Aorta (tissue), 5 donors: Measurements from ENCODE around the gene KIF5C. TPM values are rescaled to one million over a fixed set of nuclear protein-coding genes. Genes with fewer than 3 reads are reported as not detected.
A peak's percentile ranks its signal among the peaks of the same experiment; 100 is the strongest.

Experiments used
- ATAC-seq: fragments of 200-7000 bp; cut with Tn5 transposase; one replicate; pipeline ENCODE4 v1.9.1; 2022; ENCODE audit warnings: moderate library complexity; ENCODE audit not compliant: low FRiP score
- DNase-seq, 2 donors: peaks; one replicate each; pipeline ENCODE4 v3.0.0-alpha.2; 2020
- H3K27ac ChIP-seq, 2 donors: one replicate each; pipeline ENCODE4 v1.5.1; 2013; ENCODE audit warnings: low read length in 2 of 2, mild to moderate bottlenecking in 2 of 2, moderate library complexity in 2 of 2, control low read depth in 1 of 2, inconsistent platforms in 1 of 2, low read depth in 1 of 2
- H3K27me3 ChIP-seq, 2 donors: one replicate each; pipeline ENCODE4 v1.6.1; 2013; ENCODE audit warnings: control low read depth in 1 of 2, low read length in 1 of 2, mild to moderate bottlenecking in 1 of 2, moderate library complexity in 1 of 2; ENCODE audit not compliant: insufficient read depth in 2 of 2, control insufficient read depth in 1 of 2
- H3K36me3 ChIP-seq, 2 donors: one replicate each; pipeline ENCODE4 v1.6.1; 2013; ENCODE audit warnings: control low read depth in 1 of 2, low read length in 1 of 2, mild to moderate bottlenecking in 1 of 2; ENCODE audit not compliant: insufficient read depth in 2 of 2, control insufficient read depth in 1 of 2
- H3K4me1 ChIP-seq, 2 donors: one replicate each; pipeline ENCODE4 v1.6.1; 2013; ENCODE audit warnings: low read length in 2 of 2, control low read depth in 1 of 2, mild to moderate bottlenecking in 1 of 2, moderate library complexity in 1 of 2; ENCODE audit not compliant: insufficient read depth in 2 of 2, control insufficient read depth in 1 of 2
- H3K4me3 ChIP-seq, 2 donors: one replicate each; pipeline ENCODE4 v1.5.1; 2013; ENCODE audit warnings: low read length in 2 of 2, control low read depth in 1 of 2, mild to moderate bottlenecking in 1 of 2
- H3K9me3 ChIP-seq: one replicate; pipeline ENCODE4 v1.6.1; 2013; ENCODE audit warnings: mild to moderate bottlenecking, low read length; ENCODE audit not compliant: control insufficient read depth
- WGBS, 2 donors: extraction: QIAGEN DNeasy Blood & Tissue Kit; methylation state at CpG; one replicate each; pipeline ENCODE4 v1.1.7; 2013; 5-methylcytosine and 5-hydroxymethylcytosine counted together
- intact Hi-C, 2 donors: fragments of 100-400 bp; cut with DNase I; formaldehyde crosslinking; loops; one replicate each; pipeline versions ENCODE4 v1.14.2 to v1.15.0; 2022
- long read RNA-seq, 2 donors: library from polyadenylated mRNA; unstranded; transcript quantifications; one replicate each; pipeline ENCODE4 v2.0.0, GENCODE V29; 2020 to 2021
- polyA plus RNA-seq, 2 donors: library from polyadenylated mRNA; stranded (reverse); fragments of 200-250 nt; gene quantifications; one replicate each; pipeline ENCODE4 v1.2.3, GENCODE V29; 2013
- total RNA-seq, 2 donors: library from RNA; stranded (reverse); fragmentation: NEBNext Ultra II Directional; extraction: Animal tissue kit (Norgen Biotek cat#: 25700); gene quantifications; one replicate each; pipeline ENCODE4 v1.2.1, GENCODE V29; 2021
- donor health status: healthy with polysubstance abuse.
- donor health status: Bipolar disorder and iron deficiency.
- donor health status: DM: no; HTN: no; CAD: no.
- donor health status: DM: no; HTN: no; CAD: no.
- donor health status: DM: yes; HTN: yes; CAD: no.

The KIF5C gene
- total RNA-seq (1 to 10 TPM; 2.3 to 3.4 TPM), polyA plus RNA-seq (1 to 10 TPM; 1.5 TPM)
- long read RNA-seq, donor 1, partial matches to known transcripts: 0 of 2 reads
- long read RNA-seq, donor 1, other reads (novel, unspliced or antisense): 2 of 2 reads
- long read RNA-seq, donor 2: 0 reads

DNA sequence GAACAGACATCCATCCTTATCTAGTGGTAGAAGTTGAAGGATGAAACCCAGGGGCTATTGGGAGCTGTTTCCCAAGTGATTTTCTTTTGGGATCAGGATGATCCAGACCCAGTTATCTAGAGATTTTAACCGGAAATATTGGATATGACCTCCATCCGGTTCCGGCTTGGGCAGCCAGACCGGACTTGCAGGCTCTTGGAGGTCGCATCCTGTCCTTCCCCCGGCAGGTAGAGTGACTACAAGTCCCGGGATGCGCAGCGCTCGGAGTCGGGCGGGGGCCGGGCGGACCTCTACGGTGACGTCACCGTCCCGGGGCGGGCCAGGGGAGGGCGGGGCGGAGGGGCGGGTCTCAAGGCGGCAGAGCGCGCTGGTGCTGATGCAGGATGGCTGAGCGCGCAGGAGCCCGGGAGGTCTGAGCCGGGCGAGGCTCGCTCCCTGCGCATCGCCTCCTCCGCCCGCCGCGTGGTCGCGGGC, at the start of gene KIF5C:
Gene KIF5C (plus strand): TSS at position 360 of the 474 bp plus-strand sequence. CDS start 391 bp downstream, outside the sequence.
- peak; percentile 86 for ATAC-seq

DNA sequence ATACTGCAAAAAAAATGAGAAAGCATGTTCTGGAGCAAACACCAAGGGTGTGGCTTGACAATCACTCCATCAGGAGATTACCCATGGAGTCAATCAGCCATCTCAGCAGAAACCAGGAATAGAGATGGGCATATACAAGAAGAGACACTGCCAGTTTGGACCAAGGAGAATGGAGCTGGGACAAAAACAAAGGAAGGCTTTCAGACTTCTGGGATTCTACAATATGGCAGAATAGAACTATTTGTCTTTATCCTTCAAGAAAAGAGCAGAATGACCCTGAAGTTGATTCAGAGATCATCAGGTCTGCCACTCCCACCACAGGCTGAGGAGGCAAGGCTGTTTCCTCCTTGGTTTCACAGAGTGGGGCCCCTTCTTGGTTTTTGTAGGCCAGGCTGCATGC, 48.2 kb upstream of the KIF5C start:
- no peaks in the 10 kb centered on the region for H3K4me1 ChIP-seq
- ATAC-seq (no peak), DNase-seq (no peak)
- no peaks in the 10 kb centered on the region for H3K27me3 ChIP-seq
- no peaks in the 10 kb centered on the region for H3K36me3 ChIP-seq
- peaks cover 4% of the 10 kb centered on the region for H3K9me3 ChIP-seq
- intact Hi-C loops: no loop called here
- no peak overlapping the region for H3K27ac ChIP-seq
- no peak overlapping the region for H3K4me3 ChIP-seq

More for the DNA sequence above, at the start of gene KIF5C:
- Histone ChIP-seq H3K4me3 (peak within 1 kb of the TSS; percentile 74 to 75), H3K9me3 (no peaks in the 10 kb centered on the region), H3K27ac (no peak within 1 kb of the TSS), H3K27me3 (peaks cover 0 to under 1% of the 10 kb centered on the region in 2 donors), H3K4me1 (peaks cover 0 to 3% of the 10 kb centered on the region in 2 donors), H3K36me3 (no peaks in the 10 kb centered on the region)
- 0 to 1% methylated on average over 24 to 39 of the region's 39 CpGs for WGBS, 2 donors
- intact Hi-C loops: no loop called here
- peak; percentile 82 to 94 for DNase-seq

DNA sequence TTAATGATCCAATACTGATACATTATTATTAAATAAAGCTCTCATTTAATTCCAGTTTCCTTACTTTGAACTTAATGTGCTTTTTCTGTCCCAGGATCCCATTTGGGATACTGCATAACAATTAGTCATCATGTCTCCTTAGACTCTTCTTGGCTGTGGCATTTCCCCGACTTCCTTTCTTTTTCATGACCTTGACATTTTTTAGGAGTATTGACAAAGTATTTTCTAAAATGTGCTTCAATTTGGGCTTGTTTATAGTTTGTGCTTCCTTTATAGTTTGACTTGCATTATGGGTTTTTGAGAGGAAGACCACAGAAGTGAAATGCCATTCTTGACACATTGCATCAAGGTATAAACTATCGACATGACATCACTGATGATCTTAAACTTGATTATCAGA, 46.1 kb upstream of the KIF5C start:
- no peaks in the 10 kb centered on the region for H3K27me3 ChIP-seq
- no peak for ATAC-seq
- no peak overlapping the region for H3K4me3 ChIP-seq
- no peaks in the 10 kb centered on the region for H3K4me1 ChIP-seq
- WGBS, 2 donors: 76 to 87% methylated on average over 2 of the region's 2 CpGs
- H3K36me3 ChIP-seq: no peaks in the 10 kb centered on the region
- intact Hi-C loops: no loop called here
- no peak overlapping the region for H3K27ac ChIP-seq
- DNase-seq: no peak
- H3K9me3 ChIP-seq: peaks cover 4% of the 10 kb centered on the region

DNA sequence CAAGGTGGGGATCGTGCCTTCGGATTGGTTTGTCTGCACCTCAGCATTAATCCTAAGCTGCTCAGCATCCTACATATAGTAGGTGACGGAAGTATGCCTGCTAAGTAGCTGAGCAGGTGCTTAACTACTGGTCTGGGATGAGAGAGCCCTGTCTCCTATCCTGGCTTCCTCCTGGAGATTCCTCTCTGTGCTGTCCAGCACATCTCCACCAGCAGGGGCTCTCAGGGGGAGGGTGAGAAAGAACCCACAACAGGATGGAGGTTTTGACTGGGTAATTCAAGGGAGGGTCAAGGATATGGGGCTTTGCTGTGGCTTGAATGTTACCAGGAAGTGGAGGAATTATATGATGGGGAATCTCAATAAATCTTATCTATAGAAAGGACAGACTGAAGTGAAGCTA, 45.4 kb upstream of the KIF5C start:
- no peaks in the 10 kb centered on the region for H3K36me3 ChIP-seq
- DNase-seq (no peak), ATAC-seq (no peak)
- no peak overlapping the region for H3K27ac ChIP-seq
- no peaks in the 10 kb centered on the region for H3K27me3 ChIP-seq
- H3K9me3 ChIP-seq: peaks cover 4% of the 10 kb centered on the region
- 75 to 88% methylated on average over 3 of the region's 3 CpGs for WGBS, 2 donors
- intact Hi-C loops: no loop called here
- no peak overlapping the region for H3K4me3 ChIP-seq
- no peaks in the 10 kb centered on the region for H3K4me1 ChIP-seq

DNA sequence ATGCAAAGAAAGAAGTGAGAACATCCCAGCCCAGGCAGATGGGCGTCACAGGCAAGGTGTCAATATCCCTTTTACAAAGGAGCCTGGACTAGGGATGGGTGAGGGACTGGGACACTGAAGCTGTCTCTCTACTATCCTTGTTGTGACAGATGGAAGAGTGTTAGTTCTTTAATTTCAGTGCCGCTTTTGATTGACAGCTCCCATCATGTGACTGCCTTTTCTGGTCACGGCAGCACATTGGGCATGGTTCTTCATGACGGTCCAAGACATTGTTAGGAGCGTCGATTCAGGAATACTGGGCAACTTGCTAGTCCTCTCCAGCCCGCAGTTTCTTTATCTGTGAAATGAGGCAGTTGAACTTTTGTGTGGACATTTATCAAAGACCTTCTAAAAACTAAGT, 42.4 kb upstream of the KIF5C start:
- 85 to 87% methylated on average over 7 of the region's 7 CpGs for WGBS, 2 donors
- H3K4me3 ChIP-seq: no peak overlapping the region
- peaks cover under 1% of the 10 kb centered on the region for H3K9me3 ChIP-seq
- no peaks in the 10 kb centered on the region for H3K4me1 ChIP-seq
- no peaks in the 10 kb centered on the region for H3K36me3 ChIP-seq
- no peak overlapping the region for H3K27ac ChIP-seq
- ATAC-seq (no peak), DNase-seq (no peak)
- intact Hi-C loops: no loop called here
- H3K27me3 ChIP-seq: no peaks in the 10 kb centered on the region

DNA sequence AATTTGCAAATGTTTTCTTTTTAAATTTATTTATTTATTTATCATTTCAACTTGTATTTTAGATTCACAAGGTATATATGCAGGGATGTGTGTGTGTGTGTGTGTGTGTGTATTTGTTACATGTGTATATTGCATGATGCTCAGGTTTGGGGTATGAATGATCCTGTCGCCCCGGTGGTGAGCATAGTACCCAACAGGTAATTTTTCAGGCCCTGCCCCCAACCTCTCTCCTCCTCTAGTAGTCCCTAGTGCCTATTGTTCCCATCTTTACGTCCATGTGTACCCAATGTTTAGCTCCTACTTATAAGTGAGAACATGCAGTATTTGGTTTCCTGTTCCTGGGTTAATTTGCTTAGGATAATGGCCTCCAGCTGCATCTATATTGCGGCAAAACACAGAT, 33.0 kb upstream of the KIF5C start:
- Histone ChIP-seq H3K27ac (no peak overlapping the region), H3K4me3 (no peak overlapping the region), H3K27me3 (no peaks in the 10 kb centered on the region), H3K36me3 (no peaks in the 10 kb centered on the region), H3K4me1 (no peaks in the 10 kb centered on the region), H3K9me3 (no peaks in the 10 kb centered on the region)
- WGBS, 2 donors: 63 to 80% methylated on average over 4 of the region's 4 CpGs
- intact Hi-C loops: no loop called here
- DNase-seq (no peak), ATAC-seq (no peak)

DNA sequence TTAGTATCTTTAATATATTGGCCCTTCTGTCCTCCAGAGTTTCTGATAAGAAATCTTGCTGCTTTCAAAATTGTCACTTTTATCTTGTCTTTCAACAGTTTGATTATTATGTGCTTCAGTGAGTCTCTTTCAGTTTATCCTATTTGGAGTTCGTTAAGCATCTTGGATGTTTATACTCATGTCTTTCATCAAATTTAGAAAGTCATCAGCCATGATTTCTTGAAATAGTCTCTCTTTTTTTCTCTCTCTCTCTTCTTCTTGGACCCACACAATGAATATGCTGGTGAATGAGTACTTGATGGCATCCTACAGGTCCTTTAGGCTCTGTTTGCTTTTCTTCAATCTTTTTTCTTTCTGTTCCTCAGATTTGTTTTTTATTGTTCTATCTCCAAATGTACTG, 26.9 kb upstream of the KIF5C start:
- no peak overlapping the region for H3K4me3 ChIP-seq
- H3K9me3 ChIP-seq: peaks cover 5% of the 10 kb centered on the region
- 78 to 84% methylated on average over 1 of the region's 1 CpG for WGBS, 2 donors
- no peaks in the 10 kb centered on the region for H3K36me3 ChIP-seq
- H3K27me3 ChIP-seq: no peaks in the 10 kb centered on the region
- no peak for DNase-seq
- H3K27ac ChIP-seq: no peak overlapping the region
- intact Hi-C loops: no loop called here
- H3K4me1 ChIP-seq: no peaks in the 10 kb centered on the region
- ATAC-seq: no peak

DNA sequence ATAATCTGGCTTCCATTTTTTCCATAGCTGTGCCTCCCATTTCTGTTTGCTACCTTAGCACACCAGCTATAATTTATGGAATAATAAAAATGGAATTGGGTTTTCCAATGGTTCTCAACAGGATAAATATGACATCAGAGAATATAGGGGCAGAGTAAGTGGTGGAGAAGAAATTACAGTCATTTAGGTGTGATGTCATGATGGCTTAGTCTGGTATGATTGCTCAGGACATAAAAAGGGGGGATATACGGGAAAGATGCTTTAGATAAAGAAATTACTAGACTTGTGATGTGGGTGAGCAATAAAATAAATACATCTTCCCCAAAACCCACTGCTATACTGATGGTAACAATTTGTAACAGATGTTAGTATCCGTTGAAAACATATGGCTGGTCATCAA, 21.6 kb upstream of the KIF5C start:
- H3K27ac ChIP-seq: no peak overlapping the region
- intact Hi-C loops: no loop called here
- WGBS, 2 donors: 59 to 71% methylated on average over 2 of the region's 2 CpGs
- H3K4me3 ChIP-seq: no peak overlapping the region
- ATAC-seq (no peak), DNase-seq (no peak)
- H3K9me3 ChIP-seq: peaks cover 7% of the 10 kb centered on the region
- no peaks in the 10 kb centered on the region for H3K36me3 ChIP-seq
- H3K4me1 ChIP-seq: no peaks in the 10 kb centered on the region
- H3K27me3 ChIP-seq: no peaks in the 10 kb centered on the region

DNA sequence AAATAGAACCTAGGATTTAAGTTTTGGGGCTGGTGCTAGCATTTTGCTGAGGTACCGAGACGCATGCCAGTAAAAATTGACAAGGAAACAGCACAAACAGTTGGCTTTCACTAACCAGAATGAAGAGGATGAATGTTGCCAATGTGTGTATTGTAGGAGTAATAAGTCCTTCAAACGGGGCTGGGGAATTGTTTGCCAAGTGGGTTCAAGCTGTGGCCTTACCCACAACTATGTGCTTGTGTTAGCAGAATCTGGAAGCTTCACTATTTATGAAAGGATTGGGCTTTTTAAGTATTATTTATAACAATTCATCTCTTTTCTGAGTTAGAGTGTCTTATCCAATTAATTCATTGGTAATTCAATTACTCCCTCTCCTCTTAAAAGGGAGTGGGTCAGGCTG, 15.0 kb upstream of the KIF5C start:
- intact Hi-C loops: no loop called here
- 47 to 52% methylated on average over 3 of the region's 3 CpGs for WGBS, 2 donors
- no peak overlapping the region for H3K4me3 ChIP-seq
- no peak overlapping the region for H3K27ac ChIP-seq
- no peaks in the 10 kb centered on the region for H3K9me3 ChIP-seq
- ATAC-seq: no peak
- no peaks in the 10 kb centered on the region for H3K27me3 ChIP-seq
- no peaks in the 10 kb centered on the region for H3K4me1 ChIP-seq
- DNase-seq: no peak
- no peaks in the 10 kb centered on the region for H3K36me3 ChIP-seq
